ENCODE data around the gene CYREN. TPM values are rescaled to one million over a fixed set of nuclear protein-coding genes. Genes with fewer than 3 reads are reported as not detected.

CYREN gene
- total and polyA plus RNA-seq, 9 of the 15 experiments (the other 6 are each of a cell fraction or from before 2014, with no cell fraction given) = 13.9 to 108 (median 88.8) TPM

- H3K36me3 ChIP-seq (ENCODE audit: control insufficient read depth, insufficient read depth, low read length) = peaks cover 30% of the 10 kb centered on the region; the same call in 2 of the 3 replicates
- no peak overlapping the region for H3K4me2 ChIP-seq (ENCODE audit: insufficient read depth, low read length)
- H3K27me3 ChIP-seq (ENCODE audit: control insufficient read depth in 2 of 2, insufficient read depth in 2 of 2, low read length in 2 of 2) = no peaks in the 10 kb centered on the region
- BruUV-seq (replicated peaks) = no TSS peak
- no peak overlapping the region for H2AFZ ChIP-seq (ENCODE audit: low read depth, low read length)
- intact Hi-C loops (cut with micrococcal nuclease) = no loop called here
- ATAC-seq (no peak), DNase-seq (ENCODE audit: extremely low read depth in 1 of 4, low spot score in 3 of 4) (no peak), FAIRE-seq (no peak)
- peaks cover 3% of the 10 kb centered on the region for H3K9me1 ChIP-seq (ENCODE audit: control insufficient read depth, insufficient read depth, low read length)
- TF ChIP-seq ZBTB40 (IDR thresholded peaks at IDR 0.05) = peak; percentile 75
- peak; percentile 60; the same call in 1 of the 2 replicates for TF ChIP-seq ZBTB40 (CRISPR knock-in tag; IDR thresholded peaks at IDR 0.05)
- no peak for TF ChIP-seq ZNF57 (CRISPR knock-in tag; IDR thresholded peaks at IDR 0.05)
- no peak for TF ChIP-seq PRDM10 (IDR thresholded peaks at IDR 0.05; ENCODE audit: partially characterized antibody)
- TF ChIP-seq NRF1 (conservative IDR thresholded peaks at IDR 0.05 in 1 of 2, IDR thresholded peaks at IDR 0.05 in 1 of 2) = no peak
- TF ChIP-seq PML (IDR thresholded peaks at IDR 0.05; ENCODE audit: low read length) = no peak
- TF ChIP-seq POLR2B (IDR thresholded peaks at IDR 0.05; ENCODE audit: low read depth, partially characterized antibody) = no peak
- H3K9me3 ChIP-seq (replicated peaks; ENCODE audit: control insufficient read depth, insufficient read depth, low read depth, low read length) = no peaks in the 10 kb centered on the region
- no peak overlapping the region for H3K27ac ChIP-seq (ENCODE audit: extremely low read depth, low read depth, low read length)
- POLR2A ChIA-PET = no interaction called here
- CTCF ChIA-PET (ENCODE audit: low intra/inter-chr PET ratio) = no interaction called here
- peak overlapping the region in 1 of 2 experiments; percentile 23; a peak in 1 of 4 replicates for H3K9ac ChIP-seq (ENCODE audit: insufficient read depth in 1 of 2, low read depth in 2 of 2, low read length in 2 of 2)
- H3K79me2 ChIP-seq (ENCODE audit: control insufficient read depth, insufficient read depth, low read length) = no peaks in the 10 kb centered on the region
- H3K4me3 ChIP-seq = no peak overlapping the region
- WGBS (ENCODE audit: insufficient coverage, low coverage, missing lambda C conversion rate) = 78% methylated on average over 11 of the region's 11 CpGs
- no peaks in the 10 kb centered on the region for H4K20me1 ChIP-seq (replicated peaks; ENCODE audit: control insufficient read depth, insufficient read depth, low read length)
- no peaks in the 10 kb centered on the region for H3K4me1 ChIP-seq (replicated peaks in 1 of 2; ENCODE audit: control insufficient read depth in 2 of 2, insufficient read depth in 2 of 2, low read length in 2 of 2)
- in situ Hi-C loops (cut with MboI) = no loop called here
Measured at GRCh38 chr7:135192914-135193536, 22.5 kb upstream of the CYREN start.
